Measurements from ENCODE around the gene TMEM72. TPM values are rescaled to one million over a fixed set of nuclear protein-coding genes. Genes with fewer than 3 reads are reported as not detected.

The TMEM72 gene
- total RNA-seq, 1 experiment from 2014 or later: not detected

DNA sequence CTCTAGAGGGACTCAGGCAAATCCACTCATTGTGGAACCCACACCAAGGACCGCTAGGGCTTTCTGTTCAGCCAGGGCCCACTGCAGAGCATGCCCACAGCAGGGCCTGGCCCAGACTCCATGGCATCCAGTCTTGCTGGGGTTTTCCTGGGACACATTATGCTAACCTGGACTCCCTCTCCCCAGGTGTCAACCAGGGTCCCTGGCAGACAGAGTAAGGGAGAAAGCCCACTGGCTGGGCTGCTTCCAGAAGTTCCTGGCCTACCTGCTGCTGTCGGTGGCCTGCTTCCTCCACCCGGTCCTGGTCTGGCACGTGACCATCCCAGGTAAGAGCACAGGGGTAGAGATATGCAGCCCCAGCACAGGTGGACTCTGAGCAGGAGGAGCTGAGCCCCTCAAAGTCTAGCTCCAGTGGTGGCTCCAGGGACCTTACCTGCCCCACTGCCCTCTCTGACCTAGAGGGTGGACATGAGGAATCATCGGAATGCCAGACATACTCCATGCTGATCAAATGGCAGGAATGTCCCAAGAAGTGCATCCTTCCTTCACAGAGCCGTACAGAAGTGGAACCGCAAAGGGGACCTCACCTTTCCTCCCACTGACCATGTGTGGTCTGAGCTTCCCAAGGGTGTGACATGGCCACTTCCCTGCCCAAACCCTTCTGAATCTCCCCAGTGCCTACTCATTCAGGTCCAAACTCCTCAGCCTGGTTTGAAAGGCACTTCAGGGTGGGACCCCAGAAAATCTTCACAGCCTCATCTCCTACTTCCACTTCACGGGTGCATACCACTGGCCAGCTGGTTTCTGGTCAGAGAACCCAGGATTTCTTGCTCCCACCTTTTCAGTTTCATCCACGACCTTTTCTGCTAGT is 22.5 kb downstream of the TMEM72 start:
- no peak overlapping the region for H3K4me3 ChIP-seq
- 0 out of 2 replicates have a peak, but pooled peaks cover 6% of the 10 kb centered on the region for H3K27me3 ChIP-seq (ENCODE audit: insufficient read depth, low read depth)
- H3K27ac ChIP-seq: no peak overlapping the region
- H3K9me3 ChIP-seq (ENCODE audit: insufficient read depth, low read depth): no peaks in the 10 kb centered on the region
- CTCF ChIA-PET: interaction anchor here (0.7 to 0.8 kb wide), 2 partner anchors 30 to 68 kb away, joined by 3 read pairs; no protein-coding TSS in a partner anchor
- H3K4me1 ChIP-seq (replicated peaks; ENCODE audit: insufficient read depth): no peaks in the 10 kb centered on the region
- H3K9me2 ChIP-seq (ENCODE audit: insufficient read depth): no peaks in the 10 kb centered on the region
- POLR2A ChIA-PET (ENCODE audit: unreplicated experiment): interaction anchor here (0.7 kb wide), 1 partner anchor 43 kb away, joined by 3 read pairs; no protein-coding TSS in a partner anchor
- intact Hi-C loops (cut with micrococcal nuclease; ENCODE audit: unreplicated experiment): loop anchor here (2.0 kb wide), 3 partner anchors 67 to 301 kb away; partner anchors contain the start of gene ZNF22
- BruUV-seq (replicated peaks): no TSS peak
- no peaks in the 10 kb centered on the region for H3K36me3 ChIP-seq (ENCODE audit: low read depth)
- no peaks in the 10 kb centered on the region for H4K20me1 ChIP-seq (ENCODE audit: insufficient read depth)
- TF ChIP-seq EZH2 (IDR thresholded peaks at IDR 0.05; ENCODE audit: low read depth): no peak
- TF ChIP-seq, protein P1, sequence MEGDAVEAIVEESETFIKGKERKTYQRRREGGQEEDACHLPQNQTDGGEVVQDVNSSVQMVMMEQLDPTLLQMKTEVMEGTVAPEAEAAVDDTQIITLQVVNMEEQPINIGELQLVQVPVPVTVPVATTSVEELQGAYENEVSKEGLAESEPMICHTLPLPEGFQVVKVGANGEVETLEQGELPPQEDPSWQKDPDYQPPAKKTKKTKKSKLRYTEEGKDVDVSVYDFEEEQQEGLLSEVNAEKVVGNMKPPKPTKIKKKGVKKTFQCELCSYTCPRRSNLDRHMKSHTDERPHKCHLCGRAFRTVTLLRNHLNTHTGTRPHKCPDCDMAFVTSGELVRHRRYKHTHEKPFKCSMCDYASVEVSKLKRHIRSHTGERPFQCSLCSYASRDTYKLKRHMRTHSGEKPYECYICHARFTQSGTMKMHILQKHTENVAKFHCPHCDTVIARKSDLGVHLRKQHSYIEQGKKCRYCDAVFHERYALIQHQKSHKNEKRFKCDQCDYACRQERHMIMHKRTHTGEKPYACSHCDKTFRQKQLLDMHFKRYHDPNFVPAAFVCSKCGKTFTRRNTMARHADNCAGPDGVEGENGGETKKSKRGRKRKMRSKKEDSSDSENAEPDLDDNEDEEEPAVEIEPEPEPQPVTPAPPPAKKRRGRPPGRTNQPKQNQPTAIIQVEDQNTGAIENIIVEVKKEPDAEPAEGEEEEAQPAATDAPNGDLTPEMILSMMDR (conservative IDR thresholded peaks at IDR 0.05): no peak
- H3K79me2 ChIP-seq (ENCODE audit: low read depth): no peaks in the 10 kb centered on the region
- H3K4me2 ChIP-seq: no peak overlapping the region
- no peak overlapping the region for H2AFZ ChIP-seq
- no peak for DNase-seq
- no peaks in the 10 kb centered on the region for H3F3A ChIP-seq (ENCODE audit: insufficient read depth, low read depth)

DNA sequence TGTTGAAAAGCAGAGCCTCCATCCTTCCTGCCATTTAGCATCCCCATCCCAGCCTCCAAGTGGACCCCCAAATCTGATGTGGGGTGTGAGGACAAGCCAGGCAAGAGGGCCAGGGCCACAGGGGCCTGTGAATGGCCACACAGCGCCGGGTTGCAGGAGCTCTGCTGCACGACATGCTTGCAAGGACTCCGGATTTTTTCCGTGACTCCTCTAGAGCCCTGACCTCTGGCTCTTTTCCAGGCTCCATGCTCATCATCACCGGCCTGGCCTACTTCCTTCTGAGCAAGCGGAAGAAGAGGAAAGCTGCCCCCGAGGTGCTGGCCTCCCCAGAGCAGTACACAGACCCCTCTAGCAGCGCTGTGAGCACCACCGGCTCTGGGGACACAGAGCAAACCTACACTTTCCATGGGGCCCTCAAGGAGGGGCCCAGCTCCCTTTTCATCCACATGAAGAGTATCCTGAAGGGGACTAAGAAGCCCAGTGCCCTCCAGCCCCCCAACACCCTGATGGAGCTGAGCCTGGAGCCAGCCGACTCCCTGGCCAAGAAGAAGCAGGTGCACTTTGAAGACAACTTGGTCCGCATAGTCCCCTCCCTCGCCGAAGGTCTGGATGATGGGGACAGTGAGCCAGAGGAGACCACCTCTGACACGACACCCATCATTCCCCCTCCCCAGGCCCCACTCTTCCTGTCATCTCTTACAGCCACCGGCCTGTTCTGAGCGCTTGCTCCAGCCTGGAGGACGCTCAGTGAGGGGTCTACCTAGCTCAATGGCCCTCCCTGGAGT is 23.5 kb downstream of the TMEM72 start:
- H3K36me3 ChIP-seq (ENCODE audit: low read depth): no peaks in the 10 kb centered on the region
- intact Hi-C loops (cut with micrococcal nuclease; ENCODE audit: unreplicated experiment): no loop called here
- no peak overlapping the region for H3K4me3 ChIP-seq
- no TSS peak for BruUV-seq (replicated peaks)
- no peaks in the 10 kb centered on the region for H3K9me2 ChIP-seq (ENCODE audit: insufficient read depth)
- H3K9me3 ChIP-seq (ENCODE audit: insufficient read depth, low read depth): no peaks in the 10 kb centered on the region
- DNase-seq: no peak
- H3K4me2 ChIP-seq: no peak overlapping the region
- H2AFZ ChIP-seq: no peak overlapping the region
- no peaks in the 10 kb centered on the region for H3K4me1 ChIP-seq (replicated peaks; ENCODE audit: insufficient read depth)
- no peaks in the 10 kb centered on the region for H3F3A ChIP-seq (ENCODE audit: insufficient read depth, low read depth)
- TF ChIP-seq EZH2 (IDR thresholded peaks at IDR 0.05; ENCODE audit: low read depth): no peak
- TF ChIP-seq, protein P1 (conservative IDR thresholded peaks at IDR 0.05): no peak
- H3K27ac ChIP-seq: no peak overlapping the region
- ChIA-PET POLR2A (ENCODE audit: unreplicated experiment) (no interaction called here), CTCF (no interaction called here)
- H3K27me3 ChIP-seq (ENCODE audit: insufficient read depth, low read depth): 0 out of 2 replicates have a peak, but pooled peaks cover 6% of the 10 kb centered on the region
- no peaks in the 10 kb centered on the region for H4K20me1 ChIP-seq (ENCODE audit: insufficient read depth)
- no peaks in the 10 kb centered on the region for H3K79me2 ChIP-seq (ENCODE audit: low read depth)

DNA sequence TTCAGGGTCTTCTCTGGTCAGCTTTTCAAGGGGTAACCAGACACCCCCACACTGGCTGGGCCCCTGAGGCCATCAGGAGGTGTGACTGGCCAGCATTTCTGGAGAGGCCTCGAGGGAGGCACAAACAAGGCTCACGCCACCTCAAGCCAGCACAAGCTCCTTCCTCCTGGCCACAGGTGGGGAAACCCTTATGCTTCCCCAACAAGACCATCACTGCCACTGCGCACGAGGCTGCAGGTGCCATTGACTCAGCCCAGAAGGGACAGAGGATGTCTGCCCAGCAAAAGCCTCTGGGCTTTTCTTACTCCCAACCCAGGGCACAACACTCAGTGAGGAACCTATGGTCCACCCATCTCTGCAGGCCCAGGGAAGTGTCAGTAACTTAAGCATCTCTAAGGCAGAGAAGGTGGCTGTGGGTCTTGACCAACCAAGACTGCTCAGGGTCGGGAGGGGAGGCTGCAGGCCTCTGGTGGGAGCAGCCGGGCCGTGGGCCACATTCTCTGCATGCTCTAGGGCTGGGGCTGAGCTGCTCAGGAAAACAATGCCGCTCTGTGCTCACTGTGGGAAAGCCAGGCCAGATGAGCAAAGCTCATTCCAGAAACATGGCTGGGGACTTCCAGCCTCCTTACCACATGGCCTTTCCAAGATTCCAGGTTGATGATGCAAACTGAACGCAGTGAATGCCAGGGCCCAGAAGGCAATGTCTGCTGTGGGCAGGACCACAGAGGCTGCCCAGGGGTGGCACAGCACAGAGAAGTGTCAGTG is 24.2 kb downstream of the TMEM72 start:
- Histone ChIP-seq H2AFZ (no peak overlapping the region), H4K20me1 (ENCODE audit: insufficient read depth) (no peaks in the 10 kb centered on the region), H3K4me3 (no peak overlapping the region), H3K27ac (no peak overlapping the region), H3F3A (ENCODE audit: insufficient read depth, low read depth) (no peaks in the 10 kb centered on the region), H3K9me2 (ENCODE audit: insufficient read depth) (no peaks in the 10 kb centered on the region), H3K4me2 (no peak overlapping the region), H3K36me3 (ENCODE audit: low read depth) (no peaks in the 10 kb centered on the region), H3K27me3 (ENCODE audit: insufficient read depth, low read depth) (0 out of 2 replicates have a peak, but pooled peaks cover 6% of the 10 kb centered on the region), H3K4me1 (replicated peaks; ENCODE audit: insufficient read depth) (no peaks in the 10 kb centered on the region), H3K79me2 (ENCODE audit: low read depth) (no peaks in the 10 kb centered on the region), H3K9me3 (ENCODE audit: insufficient read depth, low read depth) (0 out of 2 replicates have a peak, but pooled peaks cover 2% of the 10 kb centered on the region)
- CTCF ChIA-PET: no interaction called here
- TF ChIP-seq, protein P1 (conservative IDR thresholded peaks at IDR 0.05): no peak
- TF ChIP-seq EZH2 (IDR thresholded peaks at IDR 0.05; ENCODE audit: low read depth): no peak
- DNase-seq: no peak
- POLR2A ChIA-PET (ENCODE audit: unreplicated experiment): no interaction called here
- intact Hi-C loops (cut with micrococcal nuclease; ENCODE audit: unreplicated experiment): no loop called here
- no TSS peak for BruUV-seq (replicated peaks)
